SH-SY5Y (cell line): ENCODE measurements around the gene NBDY.

ENCODE experiments used
- GATA2 ChIP-seq: IDR thresholded peaks from 2 replicates; pipeline ENCODE4 v1.6.1; 2011; ENCODE audit warnings: mild to moderate bottlenecking, low read depth, low read length
- GATA3 ChIP-seq: IDR thresholded peaks from 2 replicates; pipeline ENCODE4 v1.6.1; 2011; ENCODE audit warnings: low read depth, mild to moderate bottlenecking, low read length, moderate library complexity

DNA sequence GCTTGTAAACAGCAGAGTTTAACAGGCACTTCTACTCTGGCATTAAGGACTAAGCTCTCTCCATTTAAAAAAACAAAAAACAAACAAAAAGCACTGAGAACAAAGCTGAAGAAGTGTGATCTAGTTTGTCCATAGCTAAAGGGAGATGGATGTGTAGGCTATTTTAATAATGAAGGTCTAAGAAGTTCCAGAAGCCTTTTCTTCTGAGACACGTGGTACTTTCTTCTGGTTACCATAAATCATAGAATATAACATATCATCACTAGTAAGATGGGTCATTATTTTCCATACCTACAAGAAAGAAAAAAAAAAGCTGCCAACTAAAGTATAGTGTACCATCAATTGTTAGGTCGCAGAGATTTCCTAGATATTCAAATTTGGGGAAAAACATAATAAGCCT lies 722 bp upstream of the NBDY start:
- TF ChIP-seq GATA2 (no peak), GATA3 (no peak)
